Non-pigmented ciliary epithelial cell (primary cell): Measurements from ENCODE around the gene CARMIL1.

Source experiments
- DNase-seq: peaks from one replicate; pipeline ENCODE4 v3.0.0-alpha.2; 2010; ENCODE audit warnings: low read depth

Gene CARMIL1

GRCh38 chr6:25477006-25477590 is 197.9 kb downstream of the CARMIL1 start:
- peak; percentile 68 for DNase-seq

GRCh38 chr6:25478973-25479372 is 199.8 kb downstream of the CARMIL1 start:
- DNase-seq: no peak

- DNase-seq: no peak
Observed at GRCh38 chr6:25481267-25481666, 202.1 kb downstream of the CARMIL1 start.

DNA sequence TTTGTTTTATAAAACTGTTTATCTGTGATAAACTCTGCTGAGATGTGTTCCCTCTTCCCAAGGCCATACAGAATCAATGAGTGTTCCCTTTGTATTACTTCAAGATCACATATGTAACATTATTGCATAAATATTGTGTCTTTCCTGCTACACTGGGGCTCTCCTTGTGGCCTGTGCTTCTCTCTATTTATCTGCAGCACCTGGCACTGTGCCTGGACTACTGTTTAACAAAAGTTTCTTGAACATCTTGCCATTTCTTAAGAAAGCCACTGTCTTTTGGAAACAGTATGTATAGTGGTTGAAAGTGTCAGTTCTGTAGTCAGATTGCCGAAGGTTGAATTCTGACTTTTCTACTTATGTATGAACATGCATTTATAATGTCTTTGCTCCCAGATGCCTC is 203.8 kb downstream of the CARMIL1 start:
- no peak for DNase-seq

- no peak for DNase-seq
Observed at GRCh38 chr6:25483943-25484342, 204.8 kb downstream of the CARMIL1 start.

- DNase-seq: no peak
Observed at GRCh38 chr6:25484900-25485299, 205.7 kb downstream of the CARMIL1 start.

DNA sequence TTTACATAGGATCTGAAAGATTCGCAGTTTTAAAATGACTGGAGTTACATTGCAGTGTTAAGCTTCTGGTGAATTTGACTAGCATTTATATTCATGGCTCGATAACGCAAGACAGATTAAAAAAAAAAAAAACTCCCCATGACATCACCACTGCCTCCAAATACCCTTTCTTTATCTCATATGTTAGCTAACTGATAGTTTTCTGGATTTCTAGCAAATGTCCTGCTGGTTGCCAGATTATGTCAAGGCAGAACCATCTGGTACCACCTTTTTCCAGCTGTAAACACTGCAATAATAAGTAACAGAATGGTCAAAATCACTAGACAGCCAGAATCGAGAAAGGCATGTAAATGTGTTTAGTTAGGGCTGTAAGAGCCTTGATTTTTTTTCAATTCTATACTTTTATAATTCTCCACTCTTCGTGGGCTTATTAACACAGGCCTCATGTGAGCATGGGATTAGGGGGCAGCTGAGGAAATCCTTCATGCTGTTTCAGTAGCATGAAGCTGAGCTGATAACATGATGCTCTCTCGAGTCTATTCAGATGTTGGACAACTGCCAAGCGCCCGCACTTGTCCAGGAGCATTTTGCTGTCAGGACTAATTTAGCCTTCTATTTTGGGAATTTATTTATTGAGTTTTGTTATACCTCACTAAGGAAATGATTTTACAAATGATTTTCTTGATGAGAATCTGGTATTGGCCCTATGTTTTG is 206.8 kb downstream of the CARMIL1 start:
- DNase-seq: no peak

- no peak for DNase-seq
Observed at GRCh38 chr6:25486550-25486949, 207.4 kb downstream of the CARMIL1 start.

DNA sequence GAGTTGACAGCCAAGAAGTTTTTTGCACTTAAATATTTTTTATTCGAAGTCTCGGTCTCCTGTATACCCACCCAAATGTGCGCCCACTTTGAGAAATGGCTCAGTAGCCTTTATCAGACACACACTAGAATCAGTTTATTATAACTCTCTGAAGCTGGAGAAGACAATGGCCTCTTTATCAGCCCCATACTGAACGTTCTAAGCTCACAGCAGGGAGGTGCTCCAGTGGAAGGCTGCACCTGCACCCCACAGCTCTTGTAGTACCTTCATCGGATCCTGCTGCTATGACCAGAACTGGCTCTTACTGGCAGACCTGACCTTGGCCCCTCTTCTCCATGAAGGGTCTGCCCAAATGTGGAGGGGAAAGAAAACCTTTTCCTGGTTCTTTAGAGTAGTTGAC is 207.8 kb downstream of the CARMIL1 start:
- no peak for DNase-seq

- no peak for DNase-seq
Observed at GRCh38 chr6:25488156-25488555, 209.0 kb downstream of the CARMIL1 start.

DNA sequence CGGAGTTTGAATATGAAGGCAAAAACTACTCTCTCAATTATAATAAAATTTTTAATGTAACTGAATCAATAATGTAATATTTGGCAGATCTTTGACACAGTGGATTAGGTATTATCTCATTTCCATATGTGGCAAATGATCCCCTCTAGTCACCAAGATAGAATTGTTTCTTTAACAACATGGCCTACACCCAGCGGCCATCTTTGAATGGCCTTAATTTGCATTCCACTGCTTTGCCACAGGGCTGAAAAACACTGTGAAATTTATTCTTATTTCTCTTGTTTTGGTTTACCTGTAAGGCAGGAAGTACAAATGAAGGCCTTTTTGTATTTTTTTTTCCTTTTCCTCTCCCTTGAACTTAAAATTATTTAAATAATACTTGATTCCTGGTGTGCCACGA is 210.2 kb downstream of the CARMIL1 start:
- no peak for DNase-seq

GRCh38 chr6:25490018-25490801 is 211.0 kb downstream of the CARMIL1 start:
- peak; percentile 38 for DNase-seq

DNA sequence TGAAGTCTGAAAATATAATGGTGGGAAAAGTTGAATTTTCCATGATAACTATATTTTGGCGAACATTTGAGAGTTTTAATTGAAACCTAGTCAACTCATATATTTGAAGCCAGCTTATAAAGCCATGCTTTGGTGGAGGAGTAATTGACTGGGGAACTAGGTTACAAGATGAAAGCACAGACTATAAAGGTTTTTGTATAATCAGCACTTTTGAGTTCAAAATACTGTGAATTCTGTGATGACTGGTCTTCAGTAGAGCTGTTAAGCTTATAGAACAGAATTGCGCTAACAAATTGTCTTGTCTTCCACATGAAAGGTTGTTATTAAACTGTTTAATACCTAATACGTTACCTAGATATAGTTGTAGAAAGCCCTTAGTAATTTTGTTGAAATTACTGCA is 213.8 kb downstream of the CARMIL1 start:
- no peak for DNase-seq

DNA sequence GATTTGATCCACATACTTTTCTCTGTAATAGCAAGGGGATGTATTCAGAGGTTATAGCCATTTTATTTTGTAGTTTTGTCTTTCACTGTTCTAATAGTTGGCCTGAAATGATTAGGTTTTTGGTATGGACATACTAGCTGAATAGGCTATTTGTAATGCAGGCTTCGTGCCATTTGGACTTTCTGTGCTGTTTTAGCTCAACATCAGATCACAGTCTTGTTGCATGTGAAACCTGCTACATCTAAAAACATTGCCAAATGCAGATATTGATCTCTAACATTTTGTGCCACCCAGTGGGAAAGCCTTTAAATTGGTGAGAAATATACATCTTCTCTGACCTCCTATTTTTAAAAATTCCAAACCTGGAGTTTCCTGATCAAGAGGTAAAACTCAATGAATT is 215.3 kb downstream of the CARMIL1 start:
- DNase-seq: no peak

DNA sequence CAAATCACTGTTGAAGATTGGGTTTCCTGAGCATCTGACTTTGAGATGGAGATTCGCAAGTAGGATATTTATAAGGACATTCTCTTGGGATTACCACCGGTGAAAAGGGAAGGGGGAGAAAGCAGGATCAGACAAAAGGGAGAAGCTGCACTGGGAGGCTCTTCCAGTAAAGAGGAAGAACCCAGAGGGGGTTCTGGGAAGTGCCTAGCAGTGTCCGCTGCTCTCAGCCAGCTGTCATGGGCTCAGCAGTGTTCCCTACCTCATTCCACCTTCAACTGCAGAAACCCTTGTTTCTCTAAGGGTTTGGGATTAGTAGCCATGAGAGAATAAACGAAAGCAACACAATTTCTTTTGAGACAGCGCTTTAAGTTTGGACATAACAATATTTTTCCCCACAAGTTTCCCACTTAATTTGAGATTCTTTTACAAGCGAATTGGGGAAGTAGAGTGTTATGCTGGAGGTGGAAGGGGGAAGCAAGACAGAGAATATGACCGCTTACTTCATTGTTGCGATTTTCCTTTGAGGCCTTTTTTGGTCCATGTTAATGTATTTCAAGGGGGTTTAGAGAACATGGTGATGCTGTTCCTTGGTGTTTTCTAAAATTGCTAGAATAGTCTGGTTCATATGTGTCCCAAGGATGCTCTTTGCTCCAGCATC is 218.3 kb downstream of the CARMIL1 start:
- DNase-seq: no peak

DNA sequence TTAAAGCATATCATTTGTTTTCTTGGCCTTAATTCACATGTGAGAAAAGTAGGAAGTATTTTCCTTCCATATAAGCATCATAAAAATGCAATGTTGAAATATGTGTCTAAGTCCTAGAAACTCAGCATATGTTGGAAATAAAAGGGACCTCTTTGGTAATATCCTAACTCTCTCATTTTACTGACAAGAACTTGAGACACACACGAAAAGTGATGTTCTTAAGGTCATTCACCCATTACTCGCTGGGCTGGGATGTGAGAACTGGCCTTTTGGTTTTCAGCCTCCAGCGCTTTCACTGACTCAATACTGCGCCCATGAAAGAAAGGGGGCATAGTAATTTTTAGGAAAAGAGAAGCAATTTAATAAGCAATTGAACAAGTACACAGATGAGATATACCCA is 219.3 kb downstream of the CARMIL1 start:
- DNase-seq: no peak

DNA sequence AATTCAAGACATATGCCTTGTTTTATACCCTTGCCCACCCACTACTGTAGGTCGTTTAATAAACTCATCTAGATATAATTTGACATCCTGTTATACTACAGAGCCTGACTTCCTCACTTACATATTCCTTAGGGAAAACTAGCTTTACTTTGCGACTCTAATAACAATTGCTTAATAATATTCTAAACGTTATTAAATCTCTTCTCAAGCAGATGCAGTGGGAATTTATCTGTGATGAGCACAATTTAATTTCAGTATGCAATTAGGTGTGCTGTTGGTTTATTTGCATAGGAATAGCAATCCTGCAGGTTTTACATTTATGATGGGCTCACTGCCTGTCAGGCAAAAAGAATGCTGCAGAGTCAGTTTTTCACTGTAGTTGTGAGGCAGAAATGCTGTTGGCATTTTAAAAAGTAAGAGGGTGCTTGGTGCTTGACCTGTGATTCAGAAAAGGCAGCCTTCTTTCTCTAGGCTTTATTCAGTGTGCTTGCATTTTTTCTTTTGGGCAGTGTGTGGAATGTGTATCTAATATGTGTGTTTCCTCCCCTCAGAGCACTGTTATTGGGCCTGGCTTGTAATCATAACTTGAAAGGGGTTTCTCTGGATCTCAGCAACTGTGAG is 220.6 kb downstream of the CARMIL1 start:
- no peak for DNase-seq

DNA sequence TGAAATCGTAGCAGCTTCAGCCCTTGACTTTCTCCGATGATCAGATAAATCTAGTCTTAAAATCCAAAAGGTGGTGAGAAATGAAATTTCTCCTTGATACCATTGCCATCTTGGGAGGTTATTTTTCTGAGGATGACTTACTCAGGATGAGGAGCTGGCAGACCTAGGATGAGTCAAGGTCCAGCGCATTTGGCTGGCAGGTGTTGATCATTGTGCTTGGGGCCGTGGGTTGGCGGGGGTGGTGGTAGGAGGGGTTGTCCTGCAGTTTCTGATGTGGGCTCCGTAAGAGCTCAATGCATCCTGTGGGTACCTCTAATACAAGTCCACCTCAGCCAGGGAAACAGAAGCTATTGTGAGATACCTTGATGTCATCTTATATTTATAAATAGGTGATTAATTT is 224.5 kb downstream of the CARMIL1 start:
- no peak for DNase-seq

- DNase-seq: no peak
Observed at GRCh38 chr6:25504661-25505060, 225.5 kb downstream of the CARMIL1 start.

DNA sequence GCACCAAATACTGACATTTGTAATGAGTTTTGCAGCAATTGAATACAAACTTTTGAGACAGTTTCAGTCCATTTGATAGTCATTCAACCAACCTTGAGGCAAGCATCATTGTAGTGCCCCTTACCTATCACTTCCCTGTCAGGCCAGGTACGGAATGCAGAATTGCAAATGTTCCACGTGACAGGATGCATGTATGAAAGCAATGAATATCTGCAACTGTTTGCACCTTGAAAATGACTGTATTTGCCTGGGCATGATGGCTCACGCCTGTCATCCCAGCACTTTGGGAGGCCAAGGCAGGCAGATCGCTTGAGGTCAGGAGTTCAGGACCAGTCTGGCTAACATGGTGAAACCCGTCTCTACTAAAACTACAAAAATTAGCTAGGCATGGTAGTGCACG is 226.8 kb downstream of the CARMIL1 start:
- DNase-seq: no peak

GRCh38 chr6:25508051-25508450 is 228.9 kb downstream of the CARMIL1 start:
- no peak for DNase-seq

DNA sequence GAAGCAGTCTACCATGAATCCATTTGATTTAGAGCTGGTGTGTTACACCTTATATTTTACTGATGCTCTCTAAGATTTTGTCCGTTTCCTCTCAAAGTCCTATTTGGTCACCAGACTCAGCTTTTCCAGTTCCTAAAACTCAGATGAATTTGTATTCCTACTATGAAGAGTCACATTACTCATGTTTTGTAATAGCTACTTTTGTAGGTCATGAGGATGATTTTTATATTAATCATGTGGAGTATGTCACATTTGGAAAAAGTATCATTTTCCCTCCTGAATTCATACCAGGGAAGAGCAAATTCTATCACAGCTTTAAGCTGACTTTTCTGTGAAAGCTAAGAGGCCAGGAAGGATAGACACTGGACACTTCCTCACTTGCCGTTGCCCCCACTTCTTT is 232.2 kb downstream of the CARMIL1 start:
- no peak for DNase-seq
